Stromal cell of bone marrow (primary cell): ENCODE results near the gene DNAJC11.
A peak's percentile ranks its signal among the peaks of the same experiment; 100 is the strongest.
"Not testable (repeated sequence)": the region's sequence is repeated elsewhere in the genome, so short reads cannot be mapped to it uniquely, and the experiment has no call there.

Experiments
- DNase-seq: peaks from one replicate; pipeline ENCODE4 v3.0.0-alpha.2; 2012; ENCODE audit warnings: low read depth

DNAJC11 gene

DNA sequence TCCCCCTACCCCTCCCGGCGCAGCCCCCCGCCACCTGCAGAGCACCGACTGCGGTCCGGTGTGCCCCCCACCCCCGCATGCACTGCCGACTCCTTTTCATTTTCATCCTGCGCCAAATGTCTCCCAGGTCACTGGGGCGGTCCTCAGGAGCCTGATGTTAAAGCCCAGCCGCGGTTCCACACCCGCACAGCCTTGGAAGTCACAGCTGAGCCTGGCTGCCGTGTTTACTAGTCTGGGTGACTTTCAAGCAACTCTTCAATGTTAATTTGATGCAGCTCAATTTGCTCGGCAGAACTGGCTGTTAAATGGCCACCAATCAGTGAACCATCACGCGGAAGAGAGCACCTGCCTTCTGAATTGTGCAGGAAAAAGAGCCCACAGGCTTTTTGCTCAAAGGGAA, 49.7 kb downstream of the DNAJC11 start:
- no peak for DNase-seq

DNA sequence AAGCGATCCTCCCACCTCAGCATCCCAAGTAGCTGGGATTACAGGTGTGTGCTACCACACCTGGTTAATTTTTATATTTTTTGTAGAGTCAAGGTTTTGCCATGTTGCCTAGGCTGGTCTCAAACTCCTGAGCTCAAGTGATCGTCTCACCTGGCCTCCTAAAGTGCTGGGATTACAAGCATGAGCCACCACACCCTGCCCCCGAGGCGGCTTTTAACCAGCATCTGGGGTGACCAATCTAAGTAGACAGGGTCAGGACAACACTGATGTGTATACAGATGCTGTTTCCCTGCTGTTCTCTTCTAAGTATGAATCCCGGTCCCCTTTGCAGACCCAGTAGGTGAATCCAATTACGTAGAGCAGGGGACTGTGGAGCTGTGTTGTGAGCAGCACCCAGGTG, 53.1 kb downstream of the DNAJC11 start:
- no peak for DNase-seq

GRCh38 chr1:6646499-6647148, 55.0 kb downstream of the DNAJC11 start:
- peak; percentile 45 for DNase-seq

DNA sequence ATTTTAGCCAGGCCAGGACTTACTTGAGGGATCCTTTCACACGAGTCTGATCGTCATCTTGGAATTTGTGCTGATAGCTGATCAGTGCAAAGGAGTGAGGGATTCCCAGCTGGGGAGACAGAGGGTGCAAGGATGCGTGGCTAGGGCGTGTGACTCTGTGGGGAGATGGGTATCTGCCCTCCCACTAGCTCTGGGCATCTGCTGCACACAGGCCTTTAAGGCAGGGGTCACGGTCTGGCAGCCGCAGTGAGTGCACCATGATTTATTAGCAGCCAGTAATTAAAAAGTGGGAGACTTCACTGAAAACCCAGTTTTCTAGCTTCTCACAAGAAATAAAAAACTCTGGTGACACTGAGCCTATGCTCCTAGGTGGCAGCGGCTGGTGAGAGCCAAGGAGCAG, 56.6 kb downstream of the DNAJC11 start:
- DNase-seq, result no peak

DNA sequence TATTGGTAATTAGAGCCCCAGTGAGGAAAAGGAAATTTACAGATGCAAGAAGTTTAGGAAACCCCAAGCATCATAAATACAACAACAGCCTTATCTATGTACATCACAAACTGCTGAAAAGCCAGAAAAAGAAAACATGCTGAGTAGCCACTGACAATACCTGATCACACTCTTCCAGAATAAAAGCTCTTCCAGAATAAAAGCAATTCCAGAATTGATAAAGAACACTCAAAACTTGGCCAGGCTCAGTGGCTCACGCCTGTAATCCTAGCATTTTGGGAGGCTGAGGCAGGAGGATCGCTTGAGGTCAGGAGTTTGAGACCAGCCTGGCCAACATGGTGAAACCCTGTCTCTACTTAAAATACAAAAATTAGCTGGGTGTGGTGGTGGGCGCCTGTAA, 60.7 kb downstream of the DNAJC11 start:
- DNase-seq, result not testable (repeated sequence)

DNA sequence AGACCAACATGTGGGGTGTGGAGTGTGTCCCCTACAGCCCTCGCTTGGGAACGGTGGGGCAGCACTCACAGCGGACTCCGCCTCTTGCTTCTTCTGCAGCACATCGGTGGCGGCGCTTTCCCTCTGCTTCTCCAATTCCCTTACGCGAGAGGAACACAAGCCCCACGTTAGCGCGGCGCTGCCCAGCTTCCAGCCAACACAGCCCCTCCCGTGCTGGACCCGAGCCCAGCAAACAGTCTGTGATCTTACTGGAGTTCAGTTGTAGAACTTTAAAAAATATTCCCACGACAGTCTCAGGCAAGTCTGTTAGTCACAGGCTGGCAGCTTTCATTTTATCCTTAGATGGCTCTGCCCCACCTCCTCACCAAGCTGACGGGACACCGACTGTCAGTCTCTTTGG, 63.4 kb downstream of the DNAJC11 start:
- peak; percentile 82 for DNase-seq

DNA sequence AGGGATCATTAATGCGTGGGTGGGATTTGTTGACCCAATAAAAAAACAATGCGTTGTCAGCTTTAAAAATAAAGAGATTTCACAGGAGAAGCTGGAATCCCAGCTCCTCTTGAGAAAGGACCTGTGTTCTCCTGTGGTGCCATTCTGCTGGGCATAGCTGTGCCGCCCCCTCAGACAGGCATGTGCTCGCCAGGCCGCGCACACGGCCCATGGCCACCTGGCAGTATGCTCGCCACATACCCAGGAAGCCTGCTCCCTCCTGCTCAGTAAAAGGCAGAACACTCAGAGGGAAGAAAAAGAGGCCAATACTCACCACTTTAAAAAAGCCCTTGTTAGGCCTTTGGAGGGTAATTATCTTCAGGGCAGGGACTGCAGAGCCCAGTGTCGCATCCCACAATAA, 63.8 kb downstream of the DNAJC11 start:
- DNase-seq, result no peak

DNA sequence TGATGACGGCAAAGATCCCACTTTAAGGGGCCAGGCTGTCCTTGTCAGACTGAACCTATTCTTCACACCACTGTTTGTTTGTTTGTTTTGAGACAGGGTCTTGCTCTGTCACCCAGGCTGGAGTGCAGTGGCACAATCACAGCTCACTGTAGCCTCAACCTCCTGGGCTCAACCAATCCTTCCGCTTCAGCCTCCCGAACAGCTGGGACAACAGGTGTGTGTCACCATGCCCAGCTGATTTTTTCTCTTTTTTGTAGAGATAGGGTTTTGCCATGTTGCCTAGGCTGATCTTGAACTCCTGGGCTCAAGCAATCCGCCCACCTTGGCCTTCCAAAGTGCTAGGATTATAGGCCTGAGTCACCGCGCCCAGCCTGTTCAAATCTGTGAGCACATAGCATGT, 64.8 kb downstream of the DNAJC11 start:
- not testable (repeated sequence) for DNase-seq

DNA sequence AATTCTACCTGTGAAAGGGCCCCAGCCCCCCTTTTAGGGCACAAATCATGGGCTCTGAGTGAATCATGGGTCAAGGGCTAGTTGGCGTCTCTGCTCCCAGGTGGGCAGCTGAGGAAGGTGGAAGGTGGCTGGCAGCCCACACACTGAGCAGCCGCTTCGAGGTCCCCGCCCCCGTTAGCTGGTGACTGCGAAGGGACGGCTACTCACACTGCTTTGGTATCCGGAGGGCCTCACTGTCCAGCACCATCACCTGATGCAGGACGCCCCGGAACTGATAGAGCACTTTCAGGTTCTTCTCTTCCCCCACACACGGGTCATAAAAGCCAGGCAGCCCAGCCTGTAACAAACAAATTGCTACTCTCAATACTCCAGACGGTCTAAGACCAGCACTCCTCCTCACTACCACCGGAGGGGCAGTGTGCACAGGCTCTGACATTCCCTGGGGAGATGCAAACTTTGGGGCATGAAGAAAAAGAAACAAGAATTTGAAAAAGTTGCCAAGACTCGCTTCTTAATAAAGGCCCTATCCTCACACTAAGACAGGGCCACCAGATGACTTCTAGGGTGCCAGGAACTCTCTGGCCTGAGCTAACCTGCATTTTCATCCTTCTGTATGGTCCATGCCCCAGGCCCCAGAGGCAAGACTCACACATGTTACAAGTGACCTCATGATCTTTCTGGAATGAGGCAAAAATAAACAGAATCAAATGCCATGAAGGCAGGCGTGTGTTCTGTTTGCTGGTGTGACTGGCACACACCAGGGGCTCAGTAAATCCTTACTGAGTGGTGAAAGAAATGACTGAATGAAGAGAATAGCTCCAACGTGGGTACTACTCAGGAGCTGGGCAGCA, 65.5 kb downstream of the DNAJC11 start:
- DNase-seq, result no peak

DNA sequence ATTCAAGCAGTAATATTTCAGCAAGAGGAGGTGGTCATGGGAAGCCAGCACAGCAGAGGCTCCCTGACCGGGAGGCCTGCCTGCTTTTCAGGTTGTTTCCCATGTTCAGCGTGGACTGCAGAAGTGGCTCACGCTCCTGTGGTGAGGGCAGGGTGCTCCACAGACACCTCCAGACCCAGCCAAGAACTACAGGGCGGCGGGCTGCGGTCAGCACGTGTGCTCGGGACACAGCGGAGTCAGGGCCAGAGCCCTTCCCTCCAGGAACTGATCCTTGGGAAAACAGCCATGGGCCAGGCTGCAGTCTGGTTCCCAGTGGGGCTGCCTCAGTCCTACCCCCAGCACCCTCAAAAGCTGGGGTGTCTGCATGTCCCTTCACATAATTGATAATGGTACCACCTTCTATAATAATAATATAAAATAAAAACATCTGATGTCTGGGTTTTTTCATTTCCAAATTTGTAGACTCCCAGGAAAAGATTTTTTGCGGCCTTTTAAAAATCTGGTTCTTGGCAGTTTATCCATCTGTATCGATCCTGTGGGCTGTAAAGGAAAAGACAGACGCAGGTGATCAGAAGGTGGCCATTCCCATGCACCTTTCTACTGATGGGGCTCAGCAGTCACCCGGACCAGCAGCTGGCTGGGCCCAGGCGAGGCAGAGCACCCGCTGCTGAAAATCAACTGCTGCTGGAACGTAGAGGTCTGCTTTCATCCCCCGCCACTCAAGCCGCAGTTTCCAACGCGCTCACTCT, 66.3 kb downstream of the DNAJC11 start:
- DNase-seq, result no peak

- DNase-seq, result no peak
These were observed 67.1 kb downstream of the DNAJC11 start for GRCh38 chr1:6634371-6635052.

GRCh38 chr1:6632588-6633514, 68.8 kb downstream of the DNAJC11 start:
- DNase-seq, result no peak

GRCh38 chr1:6631058-6631457, 70.6 kb downstream of the DNAJC11 start:
- no peak for DNase-seq

DNA sequence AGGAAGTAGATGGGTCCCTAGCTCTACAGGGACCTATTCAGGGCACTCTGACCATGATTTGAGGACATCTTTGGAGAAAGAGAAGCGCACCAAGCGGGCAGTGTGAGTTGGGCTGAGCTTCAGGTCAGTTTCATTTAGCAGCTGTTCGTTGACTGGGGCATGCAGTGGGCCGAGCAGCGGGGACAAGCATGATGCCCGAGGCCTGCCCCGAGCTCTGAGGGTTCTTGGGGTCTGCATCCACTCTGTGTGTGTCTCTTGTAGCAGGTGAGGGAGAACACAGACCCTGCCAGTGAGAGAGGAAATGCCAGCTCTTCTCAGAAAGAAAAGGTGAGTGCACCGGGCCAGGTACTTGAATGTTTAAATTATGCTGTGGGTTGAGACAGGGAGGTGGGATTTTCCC, 71.6 kb downstream of the DNAJC11 start:
- DNase-seq, result no peak

GRCh38 chr1:6628971-6629479, 72.6 kb downstream of the DNAJC11 start:
- DNase-seq, result no peak

GRCh38 chr1:6627841-6628545, 73.6 kb downstream of the DNAJC11 start:
- no peak for DNase-seq

- DNase-seq, result no peak
These were observed 74.6 kb downstream of the DNAJC11 start for GRCh38 chr1:6627031-6627430.

DNA sequence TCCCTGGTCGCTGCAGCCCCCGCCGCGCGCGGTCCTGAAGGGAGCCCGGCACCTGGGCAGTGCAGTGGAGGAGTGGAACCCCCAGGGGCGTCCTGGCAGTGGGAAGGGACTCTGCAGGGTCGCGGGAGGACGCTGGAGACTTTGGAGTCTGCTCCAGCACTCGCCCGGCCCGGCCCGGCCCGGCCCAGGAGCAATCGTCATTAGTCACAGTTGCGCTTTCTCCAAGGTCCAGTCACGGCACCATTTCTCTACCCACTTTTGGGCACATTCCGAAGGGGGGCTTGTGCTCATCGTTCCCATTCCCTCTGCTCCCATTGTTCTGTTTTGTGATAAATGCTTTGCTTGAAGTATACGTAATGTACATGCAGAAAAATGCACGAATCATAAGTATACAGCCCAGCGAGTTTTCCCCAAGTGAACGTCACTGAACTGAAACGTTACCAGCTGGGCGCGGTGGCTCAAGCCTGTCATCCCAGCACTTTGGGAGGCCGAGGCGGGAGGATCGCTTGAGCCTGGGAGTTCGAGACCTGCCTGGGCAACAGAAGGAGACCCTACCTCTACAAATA, 75.9 kb downstream of the DNAJC11 start:
- no peak for DNase-seq

DNA sequence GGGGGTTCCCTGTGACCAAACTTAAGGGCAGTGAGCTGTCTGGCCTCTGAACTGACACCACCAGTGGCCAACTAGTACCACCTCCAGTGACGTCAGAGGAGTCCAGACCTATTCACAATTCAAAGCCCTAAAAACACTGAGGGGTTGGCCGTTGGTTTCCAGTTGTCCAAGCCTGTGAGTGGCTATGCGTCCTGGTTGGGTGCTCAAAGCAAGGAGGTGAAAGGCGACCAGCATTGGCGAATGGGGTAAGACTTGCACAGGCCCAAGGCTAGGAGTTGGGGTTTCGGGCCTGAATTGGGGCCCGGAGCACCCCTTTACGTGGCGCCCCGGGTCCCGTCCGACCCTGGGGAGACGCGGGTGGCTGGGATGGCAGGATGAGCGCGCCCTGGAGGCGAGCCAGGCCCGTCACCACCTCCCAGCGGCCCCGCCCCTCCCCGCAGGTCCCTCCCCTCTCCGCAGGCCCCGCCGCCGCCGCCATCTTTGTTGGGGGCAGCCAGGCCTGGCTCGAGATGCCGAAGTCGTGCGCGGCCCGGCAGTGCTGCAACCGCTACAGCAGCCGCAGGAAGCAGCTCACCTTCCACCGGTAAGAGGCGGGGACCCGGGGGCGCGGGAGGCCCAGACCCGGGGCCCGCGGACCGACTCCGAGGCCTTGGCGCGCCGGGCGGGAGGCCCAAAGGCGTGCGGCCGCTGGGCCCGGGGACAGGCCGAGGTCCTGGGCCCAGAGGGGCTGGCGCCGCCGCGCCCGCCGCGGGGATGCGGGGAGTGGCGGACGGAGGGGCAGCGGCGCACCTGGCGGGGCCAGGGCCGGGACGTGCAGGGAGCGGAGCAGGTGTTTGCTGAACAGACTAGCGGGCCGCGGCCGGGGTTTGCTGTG, 76.7 kb downstream of the DNAJC11 start, which contains the start of gene THAP3:
TSS of gene THAP3 (plus strand) at position 159 of the 874 bp plus-strand sequence. CDS start at position 510, 351 bp downstream.
- peak; percentile 81 for DNase-seq
